Spleen (tissue), 11 donors: ENCODE data around the gene LCOR. TPM values are rescaled to one million over a fixed set of nuclear protein-coding genes. Genes with fewer than 3 reads are reported as not detected.

ENCODE experiments used
- DNase-seq: peaks from one replicate; pipeline ENCODE4 v3.0.0-alpha.2; 2020
- H3K27ac ChIP-seq, 8 donors: fragments of 200-600 bp; sonication (generic) in 7 of 8; 1 replicate in 4 of 8; 2 replicates in 4 of 8; pipeline versions ENCODE4 v1.5.0 to v1.8.0; 2016 to 2021; ENCODE audit warnings: inconsistent platforms in 4 of 8, mild to moderate bottlenecking in 4 of 8, moderate library complexity in 1 of 8
- H3K27me3 ChIP-seq, 7 donors: fragments of 200-600 bp; sonication (generic) in 6 of 7; replicated peaks in 1 of 7; 1 replicate in 4 of 7; 2 replicates in 3 of 7; pipeline versions ENCODE4 v1.5.0 to v1.8.0; 2016 to 2021; ENCODE audit warnings: inconsistent platforms in 3 of 7, mild to moderate bottlenecking in 1 of 7
- H3K36me3 ChIP-seq, 6 donors: fragments of 200-600 bp; sonication (generic) in 5 of 6; 1 replicate in 4 of 6; 2 replicates in 2 of 6; pipeline versions ENCODE4 v1.5.0 to v1.8.0; 2016 to 2021; ENCODE audit warnings: inconsistent platforms in 2 of 6
- H3K4me1 ChIP-seq, 6 donors: fragments of 200-600 bp; sonication (generic) in 5 of 6; 1 replicate in 3 of 6; 2 replicates in 3 of 6; pipeline versions ENCODE4 v1.5.0 to v1.8.0; 2016 to 2021; ENCODE audit warnings: inconsistent platforms in 3 of 6
- H3K4me3 ChIP-seq, 8 donors: fragments of 200-600 bp; sonication (generic) in 7 of 8; 1 replicate in 4 of 8; 2 replicates in 4 of 8; pipeline versions ENCODE4 v1.5.0 to v1.8.0; 2016 to 2021; ENCODE audit warnings: inconsistent platforms in 4 of 8, mild to moderate bottlenecking in 4 of 8, moderate library complexity in 2 of 8
- H3K9me3 ChIP-seq, 8 donors: fragments of 200-600 bp; sonication (generic) in 7 of 8; 1 replicate in 4 of 8; 2 replicates in 4 of 8; pipeline versions ENCODE4 v1.5.0 to v1.8.0; 2016 to 2021; ENCODE audit warnings: inconsistent platforms in 4 of 8
- CTCF ChIP-seq, 11 experiments: fragments of 200-600 bp in 7 of 11; fragments of 450-650 bp in 4 of 11; sonication (generic) in 4 of 11; IDR thresholded peaks in 8 of 11; conservative IDR thresholded peaks in 3 of 11; 1 replicate in 7 of 11; 2 replicates in 4 of 11; pipeline versions ENCODE4 v1.4.0 to v1.8.0; 2016 to 2021; ENCODE audit warnings: antibody characterized with exemption in 11 of 11, inconsistent platforms in 4 of 11, mild to moderate bottlenecking in 1 of 11
- POLR2A ChIP-seq, 3 donors: fragments of 450-650 bp; IDR thresholded peaks; one replicate each; pipeline ENCODE4 v1.5.1; 2017; ENCODE audit warnings: antibody characterized with exemption in 3 of 3, mild to moderate bottlenecking in 1 of 3
- POLR2AphosphoS5 ChIP-seq, 3 donors: sonication (generic); formaldehyde crosslinking; IDR thresholded peaks; one replicate each; pipeline ENCODE4 v1.5.1; 2017; ENCODE audit warnings: antibody characterized with exemption in 3 of 3
- WGBS, 5 donors: extraction: QIAGEN DNeasy Blood & Tissue Kit in 3 of 5; methylation state at CpG; one replicate each; pipeline versions ENCODE4 v1.1.5 to v1.1.7; 2013 to 2018; 5-methylcytosine and 5-hydroxymethylcytosine counted together
- intact Hi-C: fragments of 100-400 bp; cut with DNase I; formaldehyde crosslinking; loops from one replicate; pipeline ENCODE4 v1.15.0; 2023; ENCODE audit warnings: low total_unique reads
- polyA plus RNA-seq, 3 donors: library from polyadenylated mRNA; stranded (reverse); fragments of 200-250 nt; gene quantifications; one replicate each; pipeline ENCODE4 v1.2.1, GENCODE V29; 2013
- total RNA-seq, 7 donors: library from RNA; depleted of rRNA in 3 of 7; stranded (reverse); fragments of >200 nt in 3 of 7; fragmentation: NEBNext Ultra II Directional in 4 of 7; extraction: Animal tissue kit (Norgen Biotek cat#: 25700) in 4 of 7; gene quantifications; one replicate each; pipeline versions ENCODE4 v1.1.0 to v1.2.1, GENCODE V29; 2016 to 2021
- donor health status: healthy with polysubstance abuse.
- donor health status: DM: no; HTN: no; CAD: no; lungs with moderate emphysema.
- donor health status: DM: no; HTN: no; CAD: no.
- donor health status: Bipolar disorder and iron deficiency.
- donor health status: healthy.
- donor health status: DM: no; HTN: no; CAD: no.
- donor health status: DM: yes; HTN: yes; CAD: no.

LCOR gene
- total and polyA plus RNA-seq, 10 donors = 2.2 to 105 (median 47.0) TPM

- H3K27ac ChIP-seq = no peak overlapping the region
- no peak for DNase-seq
- no peak overlapping the region for H3K4me3 ChIP-seq
- WGBS, 5 donors = 73 to 89% (median 82%) methylated on average over 10 to 16 of the region's 16 CpGs
- intact Hi-C loops = no loop called here
- TF ChIP-seq CTCF (IDR thresholded peaks at IDR 0.05 in 8 of 11, conservative IDR thresholded peaks at IDR 0.05 in 3 of 11) = no peak
- TF ChIP-seq POLR2AphosphoS5 (IDR thresholded peaks at IDR 0.05) = no peak
- TF ChIP-seq POLR2A (IDR thresholded peaks at IDR 0.05) = no peak
- H3K9me3 ChIP-seq = peaks cover 0 to 3% (median 0%) of the 10 kb centered on the region in 8 donors
- H3K27me3 ChIP-seq = peaks cover 0 to 9% (median 0%) of the 10 kb centered on the region in 7 donors
- peaks cover 0 to 14% (median 11%) of the 10 kb centered on the region in 6 donors for H3K4me1 ChIP-seq
- H3K36me3 ChIP-seq = no peaks in the 10 kb centered on the region
Measured at GRCh38 chr10:97039538-97040247, 207.6 kb downstream of the LCOR start.

GRCh38 chr10:97040248-97040584, 208.1 kb downstream of the LCOR start:
- Histone ChIP-seq H3K36me3 (no peaks in the 10 kb centered on the region), H3K9me3 (peaks cover 0 to 7% (median 0%) of the 10 kb centered on the region in 8 donors), H3K4me3 (no peak overlapping the region), H3K4me1 (peaks cover 0 to 14% (median 11%) of the 10 kb centered on the region in 6 donors), H3K27me3 (peaks cover 0 to 5% (median 0%) of the 10 kb centered on the region in 7 donors), H3K27ac (no peak overlapping the region)
- intact Hi-C loops = no loop called here
- TF ChIP-seq CTCF (IDR thresholded peaks at IDR 0.05 in 8 of 11, conservative IDR thresholded peaks at IDR 0.05 in 3 of 11) = no peak
- no peak for TF ChIP-seq POLR2A (IDR thresholded peaks at IDR 0.05)
- TF ChIP-seq POLR2AphosphoS5 (IDR thresholded peaks at IDR 0.05) = no peak
- no peak for DNase-seq
- 93 to 97% (median 96%) methylated on average over 9 of the region's 9 CpGs for WGBS, 5 donors

DNA sequence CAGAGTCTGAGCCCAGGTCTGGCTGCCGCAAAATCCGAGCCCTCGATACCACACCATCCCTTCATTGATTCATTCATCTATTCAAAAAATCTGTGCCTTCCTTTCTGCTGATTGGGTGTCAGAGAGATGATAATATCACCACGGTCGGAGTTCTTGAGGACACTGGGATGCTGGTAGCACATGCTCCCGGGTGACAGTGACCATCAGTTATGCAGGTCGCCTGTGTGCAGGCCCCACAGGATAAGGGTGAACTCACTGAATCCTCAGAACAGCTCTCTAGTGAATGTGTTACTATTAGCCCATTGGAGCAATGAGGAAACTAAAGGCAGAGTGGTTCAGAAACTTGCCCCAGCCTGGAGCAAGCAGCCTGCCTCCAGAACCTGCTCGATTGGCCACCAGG, 208.6 kb downstream of the LCOR start:
- Histone ChIP-seq H3K4me3 (no peak overlapping the region), H3K27me3 (peaks cover 0 to under 1% (median 0%) of the 10 kb centered on the region in 7 donors), H3K36me3 (no peaks in the 10 kb centered on the region), H3K9me3 (peaks cover 0 to 7% (median 0%) of the 10 kb centered on the region in 8 donors), H3K27ac (no peak overlapping the region), H3K4me1 (peaks cover 0 to 14% (median 11%) of the 10 kb centered on the region in 6 donors)
- intact Hi-C loops = no loop called here
- WGBS, 5 donors = 84 to 96% (median 90%) methylated on average over 8 of the region's 8 CpGs
- no peak for DNase-seq
- TF ChIP-seq POLR2A (IDR thresholded peaks at IDR 0.05) = no peak
- no peak for TF ChIP-seq CTCF (IDR thresholded peaks at IDR 0.05 in 8 of 11, conservative IDR thresholded peaks at IDR 0.05 in 3 of 11)
- TF ChIP-seq POLR2AphosphoS5 (IDR thresholded peaks at IDR 0.05) = no peak

DNA sequence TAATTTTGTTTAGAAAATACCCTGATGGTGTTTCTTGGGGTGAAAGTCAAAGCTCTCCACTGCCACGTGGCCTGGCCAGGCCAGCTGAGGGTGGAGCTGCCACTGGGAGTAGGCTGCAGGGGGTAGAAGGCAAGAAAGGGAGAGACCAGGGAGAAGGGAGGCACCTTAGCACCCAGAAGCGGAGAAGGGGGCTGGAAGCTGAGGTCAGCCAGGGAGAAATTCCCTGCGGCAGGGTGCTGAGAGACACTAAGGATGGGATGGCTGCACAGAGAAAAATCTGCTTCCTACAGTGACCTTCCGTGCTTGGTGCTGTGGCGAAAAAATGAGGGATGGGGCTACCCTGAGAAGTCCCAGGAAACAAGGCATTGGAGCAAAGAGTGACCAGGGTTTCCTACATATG, 210.0 kb downstream of the LCOR start:
- H3K27me3 ChIP-seq = no peaks in the 10 kb centered on the region
- no peak for DNase-seq
- H3K36me3 ChIP-seq = no peaks in the 10 kb centered on the region
- no peak overlapping the region for H3K4me3 ChIP-seq
- no peak for TF ChIP-seq POLR2AphosphoS5 (IDR thresholded peaks at IDR 0.05)
- no peak for TF ChIP-seq CTCF (IDR thresholded peaks at IDR 0.05 in 8 of 11, conservative IDR thresholded peaks at IDR 0.05 in 3 of 11)
- no peak for TF ChIP-seq POLR2A (IDR thresholded peaks at IDR 0.05)
- H3K27ac ChIP-seq = no peak overlapping the region
- peaks cover 0 to 13% (median 11%) of the 10 kb centered on the region in 6 donors for H3K4me1 ChIP-seq
- peaks cover 0 to 7% (median 0%) of the 10 kb centered on the region in 8 donors for H3K9me3 ChIP-seq
- WGBS, 5 donors = 86 to 94% (median 88%) methylated on average over 5 of the region's 5 CpGs
- intact Hi-C loops = no loop called here
